ENCODE data around the gene HMBS.
A peak's percentile ranks its signal among the peaks of the same experiment; 100 is the strongest.
"Not testable (repeated sequence)": the region's sequence is repeated elsewhere in the genome, so short reads cannot be mapped to it uniquely, and the experiment has no call there.

The HMBS gene

GRCh38 chr11:119121811-119122124 lies 37.1 kb downstream of the HMBS start:
- H3K4me3 ChIP-seq (ENCODE audit: low read depth, low read length), result peak overlapping the region; percentile 89
- no peak for TF ChIP-seq CTCF (IDR thresholded peaks at IDR 0.05; ENCODE audit: borderline replicate concordance, insufficient read depth, low read depth, low read length)

- no peak overlapping the region for H3K4me3 ChIP-seq (ENCODE audit: low read depth, low read length)
- no peak for TF ChIP-seq CTCF (IDR thresholded peaks at IDR 0.05; ENCODE audit: borderline replicate concordance, insufficient read depth, low read depth, low read length)
Observed at GRCh38 chr11:119125821-119126220, 41.1 kb downstream of the HMBS start.

- TF ChIP-seq CTCF (IDR thresholded peaks at IDR 0.05; ENCODE audit: borderline replicate concordance, insufficient read depth, low read depth, low read length), result no peak
- H3K4me3 ChIP-seq (ENCODE audit: low read depth, low read length), result no peak overlapping the region
Observed at GRCh38 chr11:119126675-119127268, 42.1 kb downstream of the HMBS start.

- no peak overlapping the region for H3K4me3 ChIP-seq (ENCODE audit: low read depth, low read length)
- no peak for TF ChIP-seq CTCF (IDR thresholded peaks at IDR 0.05; ENCODE audit: borderline replicate concordance, insufficient read depth, low read depth, low read length)
Observed at GRCh38 chr11:119130662-119131061, 46.0 kb downstream of the HMBS start.

- no peak overlapping the region for H3K4me3 ChIP-seq (ENCODE audit: low read depth, low read length)
- peak; percentile 68; the same call in 1 of the 2 replicates for TF ChIP-seq CTCF (IDR thresholded peaks at IDR 0.05; ENCODE audit: borderline replicate concordance, insufficient read depth, low read depth, low read length)
Observed at GRCh38 chr11:119134389-119134978, 49.8 kb downstream of the HMBS start.

GRCh38 chr11:119139276-119139675 lies 54.6 kb downstream of the HMBS start:
- not testable (repeated sequence) for H3K4me3 ChIP-seq (ENCODE audit: low read depth, low read length)

Data from GM12875 (cell line).